ENCODE results near the gene DNER. TPM values are rescaled to one million over a fixed set of nuclear protein-coding genes. Genes with fewer than 3 reads are reported as not detected.
"Not testable (repeated sequence)": the region's sequence is repeated elsewhere in the genome, so short reads cannot be mapped to it uniquely, and the experiment has no call there.

DNER gene
- total and polyA plus RNA-seq, 4 donors, result 56.5 to 446 (median 269) TPM

GRCh38 chr2:229734410-229734809 is 20.1 kb upstream of the DNER start:
- H3K4me3 ChIP-seq (ENCODE audit: low read depth, low read length), result no peak overlapping the region
- no peaks in the 10 kb centered on the region for H3K9me3 ChIP-seq (ENCODE audit: control insufficient read depth, insufficient read depth, low read length)
- no peak overlapping the region for H3K27ac ChIP-seq (ENCODE audit: low read depth, low read length)
- H3K27me3 ChIP-seq (ENCODE audit: control insufficient read depth, insufficient read depth, low read length), result no peaks in the 10 kb centered on the region
- 82% methylated on average over 1 of the region's 1 CpG for WGBS (ENCODE audit: insufficient coverage)
- DNase-seq (ENCODE audit: low read depth in 4 of 6, low spot score in 6 of 6), result no peak
- no peaks in the 10 kb centered on the region for H3K4me1 ChIP-seq (ENCODE audit: control insufficient read depth, insufficient read depth, low read length)
- H3K36me3 ChIP-seq (ENCODE audit: control insufficient read depth, insufficient read depth, low read length), result no peaks in the 10 kb centered on the region

DNA sequence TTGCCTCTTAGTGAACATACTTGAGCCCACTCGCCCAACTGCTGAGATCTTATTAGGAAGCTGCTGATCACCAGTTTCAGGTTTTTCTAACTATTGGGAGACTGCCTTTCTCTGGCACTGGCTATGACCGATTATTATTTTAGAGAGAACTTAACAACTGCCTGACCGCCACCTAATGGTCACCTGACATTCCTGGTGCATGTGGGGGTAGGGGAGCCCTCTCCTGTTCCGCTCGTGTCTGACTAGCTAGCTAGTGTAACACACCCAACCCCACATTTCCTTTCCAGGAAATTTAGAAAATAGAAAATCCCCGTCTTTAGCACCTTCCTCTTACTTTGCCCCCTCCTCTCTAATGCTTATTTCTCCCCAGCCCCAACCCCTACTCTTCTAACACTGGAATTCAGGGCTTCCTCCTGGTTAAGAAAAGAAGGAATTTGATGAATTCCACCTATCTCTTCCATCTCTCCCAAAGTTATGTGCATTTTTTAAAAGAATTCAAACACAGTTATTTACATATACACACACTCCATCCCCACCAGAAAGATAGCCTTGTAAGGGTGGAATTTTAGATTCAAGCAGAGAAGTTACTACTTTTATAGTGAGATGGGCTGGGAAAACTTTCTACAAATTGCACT is 19.4 kb upstream of the DNER start:
- Histone ChIP-seq H3K4me3 (ENCODE audit: low read depth, low read length) (no peak overlapping the region), H3K27me3 (ENCODE audit: control insufficient read depth, insufficient read depth, low read length) (no peaks in the 10 kb centered on the region), H3K4me1 (ENCODE audit: control insufficient read depth, insufficient read depth, low read length) (no peaks in the 10 kb centered on the region), H3K27ac (ENCODE audit: low read depth, low read length) (no peak overlapping the region), H3K9me3 (ENCODE audit: control insufficient read depth, insufficient read depth, low read length) (no peaks in the 10 kb centered on the region), H3K36me3 (ENCODE audit: control insufficient read depth, insufficient read depth, low read length) (no peaks in the 10 kb centered on the region)
- no peak for DNase-seq (ENCODE audit: low read depth in 4 of 6, low spot score in 6 of 6)
- 67% methylated on average over 1 of the region's 6 CpGs for WGBS (ENCODE audit: insufficient coverage)

GRCh38 chr2:229732897-229733296 is 18.5 kb upstream of the DNER start:
- Histone ChIP-seq H3K27me3 (ENCODE audit: control insufficient read depth, insufficient read depth, low read length) (no peaks in the 10 kb centered on the region), H3K9me3 (ENCODE audit: control insufficient read depth, insufficient read depth, low read length) (no peaks in the 10 kb centered on the region), H3K36me3 (ENCODE audit: control insufficient read depth, insufficient read depth, low read length) (no peaks in the 10 kb centered on the region), H3K4me3 (ENCODE audit: low read depth, low read length) (no peak overlapping the region), H3K27ac (ENCODE audit: low read depth, low read length) (no peak overlapping the region), H3K4me1 (ENCODE audit: control insufficient read depth, insufficient read depth, low read length) (no peaks in the 10 kb centered on the region)
- WGBS (ENCODE audit: insufficient coverage), result 95% methylated on average over 4 of the region's 6 CpGs
- DNase-seq (ENCODE audit: low read depth in 4 of 6, low spot score in 6 of 6), result no peak

GRCh38 chr2:229731916-229732315 is 17.6 kb upstream of the DNER start:
- H3K36me3 ChIP-seq (ENCODE audit: control insufficient read depth, insufficient read depth, low read length), result no peaks in the 10 kb centered on the region
- no peaks in the 10 kb centered on the region for H3K4me1 ChIP-seq (ENCODE audit: control insufficient read depth, insufficient read depth, low read length)
- H3K4me3 ChIP-seq (ENCODE audit: low read depth, low read length), result no peak overlapping the region
- H3K27ac ChIP-seq (ENCODE audit: low read depth, low read length), result no peak overlapping the region
- 48% methylated on average over 4 of the region's 4 CpGs for WGBS (ENCODE audit: insufficient coverage)
- H3K9me3 ChIP-seq (ENCODE audit: control insufficient read depth, insufficient read depth, low read length), result no peaks in the 10 kb centered on the region
- no peak for DNase-seq (ENCODE audit: low read depth in 4 of 6, low spot score in 6 of 6)
- H3K27me3 ChIP-seq (ENCODE audit: control insufficient read depth, insufficient read depth, low read length), result no peaks in the 10 kb centered on the region

GRCh38 chr2:229731363-229731762 is 17.0 kb upstream of the DNER start:
- Histone ChIP-seq H3K36me3 (ENCODE audit: control insufficient read depth, insufficient read depth, low read length) (no peaks in the 10 kb centered on the region), H3K4me3 (ENCODE audit: low read depth, low read length) (no peak overlapping the region), H3K27ac (ENCODE audit: low read depth, low read length) (no peak overlapping the region), H3K4me1 (ENCODE audit: control insufficient read depth, insufficient read depth, low read length) (no peaks in the 10 kb centered on the region), H3K27me3 (ENCODE audit: control insufficient read depth, insufficient read depth, low read length) (no peaks in the 10 kb centered on the region), H3K9me3 (ENCODE audit: control insufficient read depth, insufficient read depth, low read length) (no peaks in the 10 kb centered on the region)
- WGBS (ENCODE audit: insufficient coverage), result 90% methylated on average over 3 of the region's 5 CpGs
- peak in 1 of 6 donors; percentile 39 for DNase-seq (ENCODE audit: low read depth in 4 of 6, low spot score in 6 of 6)

DNA sequence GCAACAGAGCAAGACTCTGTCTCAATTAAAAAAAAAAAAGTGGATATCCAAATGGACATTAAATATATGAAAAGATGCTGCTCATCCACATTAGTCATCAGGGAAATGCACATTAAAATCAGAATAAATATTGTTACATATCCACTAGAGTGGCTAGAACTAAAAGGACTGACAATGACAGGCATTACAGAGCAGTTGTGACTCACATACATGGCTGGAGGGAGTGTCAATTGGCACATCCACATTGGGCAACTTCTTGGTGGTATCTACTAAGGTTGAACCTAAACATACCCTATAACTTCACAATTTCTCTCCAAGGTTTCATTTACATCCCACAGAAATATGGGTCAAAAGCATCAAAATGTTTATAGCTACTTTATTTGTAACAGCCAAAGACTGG is 14.0 kb upstream of the DNER start:
- Histone ChIP-seq H3K9me3 (ENCODE audit: control insufficient read depth, insufficient read depth, low read length) (no peaks in the 10 kb centered on the region), H3K36me3 (ENCODE audit: control insufficient read depth, insufficient read depth, low read length) (no peaks in the 10 kb centered on the region), H3K4me3 (ENCODE audit: low read depth, low read length) (no peak overlapping the region), H3K27ac (ENCODE audit: low read depth, low read length) (no peak overlapping the region), H3K27me3 (ENCODE audit: control insufficient read depth, insufficient read depth, low read length) (no peaks in the 10 kb centered on the region), H3K4me1 (ENCODE audit: control insufficient read depth, insufficient read depth, low read length) (no peaks in the 10 kb centered on the region)
- DNase-seq (ENCODE audit: low read depth in 4 of 6, low spot score in 6 of 6), result no peak

- Histone ChIP-seq H3K27me3 (ENCODE audit: control insufficient read depth, insufficient read depth, low read length) (no peaks in the 10 kb centered on the region), H3K4me1 (ENCODE audit: control insufficient read depth, insufficient read depth, low read length) (no peaks in the 10 kb centered on the region), H3K36me3 (ENCODE audit: control insufficient read depth, insufficient read depth, low read length) (no peaks in the 10 kb centered on the region), H3K27ac (ENCODE audit: low read depth, low read length) (no peak overlapping the region), H3K4me3 (ENCODE audit: low read depth, low read length) (no peak overlapping the region), H3K9me3 (ENCODE audit: control insufficient read depth, insufficient read depth, low read length) (peaks cover 2% of the 10 kb centered on the region)
- DNase-seq (ENCODE audit: low read depth in 4 of 6, low spot score in 6 of 6), result no peak
- 90% methylated on average over 2 of the region's 2 CpGs for WGBS (ENCODE audit: insufficient coverage)
These were observed 12.3 kb upstream of the DNER start for GRCh38 chr2:229726643-229727042.

DNA sequence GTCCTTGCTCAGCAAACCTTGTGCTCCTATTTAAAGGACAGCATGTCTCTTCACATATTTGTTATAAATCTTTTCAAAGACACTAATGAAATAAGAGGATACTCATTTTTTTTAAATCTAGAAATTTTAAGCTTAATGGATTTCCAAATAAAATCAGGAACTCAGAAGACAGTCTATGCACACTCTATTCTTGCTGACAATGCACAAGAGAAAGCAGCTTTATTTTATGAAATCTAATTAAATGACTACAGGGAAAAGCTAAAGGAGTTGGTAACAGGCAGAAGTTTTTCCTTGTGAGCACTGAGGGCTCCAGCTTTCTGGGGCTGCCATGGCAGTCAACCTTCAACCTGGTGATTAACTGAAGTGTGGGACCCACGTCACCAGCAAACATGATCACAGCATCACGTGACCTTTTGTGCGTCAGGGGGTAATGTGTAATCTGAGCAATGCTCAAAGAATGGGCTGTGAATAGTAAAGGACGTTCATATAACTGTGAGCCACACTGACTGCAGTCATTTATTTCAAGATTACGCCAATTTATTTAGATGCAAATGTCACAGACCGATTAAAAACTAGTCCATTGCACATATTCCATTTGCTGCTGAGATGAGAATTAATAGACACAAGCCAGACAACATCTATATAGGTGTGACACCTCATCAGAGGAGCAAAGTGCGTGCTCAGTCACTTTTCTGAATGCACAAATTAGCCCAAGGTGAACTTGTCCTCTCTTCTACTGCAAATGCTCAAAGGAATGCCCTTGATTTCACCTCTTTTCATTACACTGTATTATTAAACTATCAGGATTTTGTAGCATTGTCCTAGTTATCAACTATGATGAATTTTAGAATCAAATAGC is 11.6 kb upstream of the DNER start:
- H3K9me3 ChIP-seq (ENCODE audit: control insufficient read depth, insufficient read depth, low read length), result peaks cover 2% of the 10 kb centered on the region
- no CpG with 5 or more reads among the region's 7 CpGs for WGBS (ENCODE audit: insufficient coverage)
- no peak overlapping the region for H3K4me3 ChIP-seq (ENCODE audit: low read depth, low read length)
- no peaks in the 10 kb centered on the region for H3K36me3 ChIP-seq (ENCODE audit: control insufficient read depth, insufficient read depth, low read length)
- no peaks in the 10 kb centered on the region for H3K4me1 ChIP-seq (ENCODE audit: control insufficient read depth, insufficient read depth, low read length)
- peak in 1 of 6 donors; percentile 51 for DNase-seq (ENCODE audit: low read depth in 4 of 6, low spot score in 6 of 6)
- no peak overlapping the region for H3K27ac ChIP-seq (ENCODE audit: low read depth, low read length)
- no peaks in the 10 kb centered on the region for H3K27me3 ChIP-seq (ENCODE audit: control insufficient read depth, insufficient read depth, low read length)

DNA sequence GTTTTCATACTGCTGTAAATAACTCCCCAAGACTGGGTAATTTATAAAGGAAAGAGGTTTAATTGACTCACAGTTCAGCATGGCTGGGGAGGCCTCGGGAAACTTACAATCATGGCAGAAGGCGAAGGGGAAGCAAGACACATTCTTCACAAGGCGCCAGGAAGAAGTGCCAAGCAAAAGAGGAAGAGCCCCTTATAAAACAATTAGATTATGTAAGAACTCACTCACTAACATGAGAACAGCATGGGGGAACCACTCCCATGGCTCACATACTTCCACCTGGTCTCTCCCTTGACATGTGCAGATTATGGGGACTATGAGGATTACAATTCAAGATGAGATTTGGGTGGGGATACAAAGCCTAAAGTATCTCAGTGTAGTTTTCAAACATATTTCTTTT is 8.8 kb upstream of the DNER start:
- H3K27me3 ChIP-seq (ENCODE audit: control insufficient read depth, insufficient read depth, low read length); H3K9me3 ChIP-seq (ENCODE audit: control insufficient read depth, insufficient read depth, low read length); DNase-seq (ENCODE audit: low read depth in 4 of 6, low spot score in 6 of 6); H3K36me3 ChIP-seq (ENCODE audit: control insufficient read depth, insufficient read depth, low read length); H3K4me3 ChIP-seq (ENCODE audit: low read depth, low read length); H3K27ac ChIP-seq (ENCODE audit: low read depth, low read length); H3K4me1 ChIP-seq (ENCODE audit: control insufficient read depth, insufficient read depth, low read length): not testable (repeated sequence)
- WGBS (ENCODE audit: insufficient coverage), result no CpG with 5 or more reads among the region's 3 CpGs

Measured in spinal cord (tissue), 10 donors.